Adrenal gland (tissue), 5 donors: ENCODE data around the gene CCDC70.

ENCODE experiments used
- CTCF ChIP-seq, 6 experiments: fragments of 450-650 bp in 4 of 6; fragments of 200-600 bp in 2 of 6; sonication (generic) in 1 of 6; IDR thresholded peaks; 1 replicate in 5 of 6; 2 replicates in 1 of 6; pipeline versions ENCODE4 v1.5.1 to v1.8.0; 2016 to 2021; ENCODE audit warnings: antibody characterized with exemption in 6 of 6, mild to moderate bottlenecking in 2 of 6, moderate library complexity in 1 of 6
- POLR2A ChIP-seq, 2 donors: fragments of 450-650 bp; IDR thresholded peaks; one replicate each; pipeline ENCODE4 v1.6.1; 2017; ENCODE audit warnings: antibody characterized with exemption in 2 of 2, mild to moderate bottlenecking in 2 of 2, moderate library complexity in 1 of 2
- donor health status: DM: no; HTN: no; CAD: no.

DNA sequence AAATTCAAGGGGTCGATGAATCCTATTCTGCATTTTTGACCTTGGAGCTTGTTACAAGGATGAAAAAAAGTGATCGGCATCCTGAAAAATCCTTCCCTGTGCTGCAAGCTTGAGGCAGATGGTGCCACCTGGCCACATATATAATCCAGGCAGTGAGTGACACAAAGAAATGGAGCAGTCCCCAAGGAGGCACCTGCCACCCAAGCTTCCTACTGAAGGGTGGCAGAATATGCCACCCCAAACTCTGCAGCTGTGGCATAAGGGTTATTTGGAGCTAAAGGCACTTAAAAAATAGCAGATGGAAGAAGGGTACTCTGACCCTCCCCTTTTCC lies 32.2 kb upstream of the CCDC70 start:
- TF ChIP-seq CTCF (IDR thresholded peaks at IDR 0.05) (no peak), POLR2A (IDR thresholded peaks at IDR 0.05) (no peak)
